ENCODE data around the gene EIPR1. TPM values are rescaled to one million over a fixed set of nuclear protein-coding genes. Genes with fewer than 3 reads are reported as not detected.

Gene EIPR1
- total and polyA plus RNA-seq, 2 of the 4 experiments (the other 2 are of a cell fraction) = 46.5 to 67.4 TPM

- in situ Hi-C loops (cut with MboI; ENCODE audit: low sequenced_read_pairs) = no loop called here
- no peak overlapping the region for H3K18ac ChIP-seq (ENCODE audit: low read depth, low read length)
- no peak overlapping the region for H2BK15ac ChIP-seq (ENCODE audit: low read depth, low read length)
- 86% methylated on average over 7 of the region's 12 CpGs; no CpG with 5 or more reads in 1 of the 2 experiments for WGBS, 2 experiments (ENCODE audit: extremely low coverage in 2 of 2, insufficient read length in 1 of 2)
- no peaks in the 10 kb centered on the region; a peak in 1 of 4 replicates for H3K79me1 ChIP-seq (ENCODE audit: low read depth in 1 of 2, low read length in 2 of 2)
- H2BK120ac ChIP-seq (ENCODE audit: low read depth, low read length) = no peak overlapping the region
- no peak overlapping the region for H3K9ac ChIP-seq (ENCODE audit: low read depth, low read length)
- no peak overlapping the region for H2AK9ac ChIP-seq (replicated peaks; ENCODE audit: low read depth, low read length, poor library complexity)
- peaks cover 6% of the 10 kb centered on the region; the same call in 1 of the 2 replicates for H3K4me1 ChIP-seq (ENCODE audit: control insufficient read depth, insufficient read depth, low read length)
- ChIA-PET CTCF (no interaction called here), POLR2A (ENCODE audit: unreplicated experiment) (no interaction called here)
- H3K4me3 ChIP-seq (ENCODE audit: insufficient read depth, low read depth, low read length) = no peak overlapping the region
- no peak overlapping the region for H2BK20ac ChIP-seq (ENCODE audit: low read depth, low read length)
- no peaks in the 10 kb centered on the region for H3K9me3 ChIP-seq (ENCODE audit: control insufficient read depth, insufficient read depth, low read length)
- H4K20me1 ChIP-seq (ENCODE audit: insufficient read depth, low read length) = no peaks in the 10 kb centered on the region
- no peak overlapping the region for H2AFZ ChIP-seq (replicated peaks; ENCODE audit: low read length, poor library complexity)
- no peak overlapping the region for H4K8ac ChIP-seq (ENCODE audit: low read depth in 2 of 2, low read length in 2 of 2)
- no peak for ATAC-seq (ENCODE audit: low read depth)
- no peak overlapping the region for H2AK5ac ChIP-seq (ENCODE audit: low read depth, low read length)
- no peak overlapping the region for H2BK5ac ChIP-seq (ENCODE audit: low read depth, low read length, poor library complexity, severe bottlenecking)
- peaks cover 4% of the 10 kb centered on the region; the same call in 1 of the 2 replicates for H3K36me3 ChIP-seq (ENCODE audit: control insufficient read depth, insufficient read depth, low read length)
- no peak overlapping the region for H3K4me2 ChIP-seq (ENCODE audit: low read depth, low read length)
- no peak overlapping the region for H3K4ac ChIP-seq (ENCODE audit: low read depth, low read length)
- intact Hi-C loops (cut with micrococcal nuclease) = no loop called here
- no peak for DNase-seq
- dilution Hi-C loops (cut with HindIII; ENCODE audit: low sequenced_read_pairs, unreplicated experiment) = no loop called here
- H3K23ac ChIP-seq (ENCODE audit: low read depth, low read length) = no peak overlapping the region
- no peaks in the 10 kb centered on the region for H3K27me3 ChIP-seq (ENCODE audit: control insufficient read depth, insufficient read depth, low read length)
- H4K5ac ChIP-seq (ENCODE audit: low read depth, low read length) = no peak overlapping the region
- H3K27ac ChIP-seq (ENCODE audit: insufficient read depth, low read length) = no peak overlapping the region
- no peak overlapping the region for H3K56ac ChIP-seq (ENCODE audit: extremely low read depth, insufficient read depth, low read length)
- H3K14ac ChIP-seq (replicated peaks; ENCODE audit: low read depth, low read length) = no peak overlapping the region
- BruUV-seq (replicated peaks) = no TSS peak
- peaks cover 4% of the 10 kb centered on the region for H3K9me1 ChIP-seq (ENCODE audit: insufficient read depth, low read length)
- TF ChIP-seq CTCF (conservative IDR thresholded peaks at IDR 0.05; ENCODE audit: low read depth, low read length) (no peak), MAFK (IDR thresholded peaks at IDR 0.05; ENCODE audit: low read depth, low read length) (no peak), MAZ (IDR thresholded peaks at IDR 0.05; ENCODE audit: borderline replicate concordance, low read depth, low read length) (no peak), ELK1 (IDR thresholded peaks at IDR 0.05; ENCODE audit: borderline replicate concordance, low read depth, low read length) (no peak), BHLHE40 (IDR thresholded peaks at IDR 0.05; ENCODE audit: low read depth, low read length) (no peak), CEBPB (IDR thresholded peaks at IDR 0.05; ENCODE audit: low read depth, low read length) (no peak), RFX5 (IDR thresholded peaks at IDR 0.05; ENCODE audit: low read depth, low read length) (no peak), POLR2A (IDR thresholded peaks at IDR 0.05; ENCODE audit: low read depth, low read length) (no peak), FOS (IDR thresholded peaks at IDR 0.05; ENCODE audit: low read depth, low read length) (no peak), RAD21 (IDR thresholded peaks at IDR 0.05; ENCODE audit: low read length) (no peak), NFE2L2 (IDR thresholded peaks at IDR 0.05; ENCODE audit: low read depth, low read length) (no peak), CHD1 (IDR thresholded peaks at IDR 0.05; ENCODE audit: low read depth, low read length) (no peak), SMC3 (IDR thresholded peaks at IDR 0.05; ENCODE audit: low read depth, low read length) (no peak), MXI1 (IDR thresholded peaks at IDR 0.05; ENCODE audit: borderline replicate concordance, low read depth, low read length) (no peak), USF2 (IDR thresholded peaks at IDR 0.05; ENCODE audit: low read depth, low read length) (no peak), RCOR1 (IDR thresholded peaks at IDR 0.05; ENCODE audit: insufficient replicate concordance, low read length) (no peak)
- H4K91ac ChIP-seq (ENCODE audit: insufficient read depth, low read depth, low read length) = no peak overlapping the region
Measured at GRCh38 chr2:3197308-3197707, 180.3 kb downstream of the EIPR1 start.

All from IMR-90 (cell line).